PC-9 (cell line): ENCODE results near the gene SFSWAP.

Source experiments
- EZH2 ChIP-seq: fragments of 200-600 bp; sonication (generic); IDR thresholded peaks from 2 replicates; pipeline ENCODE4 v1.8.0; 2017; ENCODE audit warnings: antibody characterized with exemption, low read depth
- TF ChIP-seq, protein P1 (sequence below): fragments of 200-600 bp; sonication (generic); conservative IDR thresholded peaks from 2 replicates; pipeline ENCODE4 v1.6.1; 2017; ENCODE audit warnings: mixed run types, antibody characterized with exemption, mild to moderate bottlenecking, moderate library complexity

DNA sequence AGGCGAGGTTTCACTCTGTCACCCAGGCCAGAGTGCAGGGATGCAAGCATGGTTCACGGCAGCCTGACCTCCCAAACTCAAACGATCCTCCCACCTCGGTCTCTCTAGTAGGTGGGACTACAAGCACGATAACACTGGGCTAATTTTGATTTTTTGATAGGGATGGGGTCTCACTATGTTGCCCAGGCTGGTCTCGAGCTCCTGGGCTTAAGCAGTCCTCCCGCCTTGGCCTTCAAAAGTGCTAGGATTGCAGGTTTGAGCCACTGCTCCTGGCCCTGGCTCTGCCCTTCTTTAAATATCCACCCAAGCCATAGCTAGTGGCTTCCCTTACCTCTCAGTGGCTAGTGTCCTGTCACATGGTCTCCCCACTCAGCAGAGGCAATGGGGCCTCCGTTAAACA lies 17.8 kb downstream of the SFSWAP start:
- TF ChIP-seq, protein P1, sequence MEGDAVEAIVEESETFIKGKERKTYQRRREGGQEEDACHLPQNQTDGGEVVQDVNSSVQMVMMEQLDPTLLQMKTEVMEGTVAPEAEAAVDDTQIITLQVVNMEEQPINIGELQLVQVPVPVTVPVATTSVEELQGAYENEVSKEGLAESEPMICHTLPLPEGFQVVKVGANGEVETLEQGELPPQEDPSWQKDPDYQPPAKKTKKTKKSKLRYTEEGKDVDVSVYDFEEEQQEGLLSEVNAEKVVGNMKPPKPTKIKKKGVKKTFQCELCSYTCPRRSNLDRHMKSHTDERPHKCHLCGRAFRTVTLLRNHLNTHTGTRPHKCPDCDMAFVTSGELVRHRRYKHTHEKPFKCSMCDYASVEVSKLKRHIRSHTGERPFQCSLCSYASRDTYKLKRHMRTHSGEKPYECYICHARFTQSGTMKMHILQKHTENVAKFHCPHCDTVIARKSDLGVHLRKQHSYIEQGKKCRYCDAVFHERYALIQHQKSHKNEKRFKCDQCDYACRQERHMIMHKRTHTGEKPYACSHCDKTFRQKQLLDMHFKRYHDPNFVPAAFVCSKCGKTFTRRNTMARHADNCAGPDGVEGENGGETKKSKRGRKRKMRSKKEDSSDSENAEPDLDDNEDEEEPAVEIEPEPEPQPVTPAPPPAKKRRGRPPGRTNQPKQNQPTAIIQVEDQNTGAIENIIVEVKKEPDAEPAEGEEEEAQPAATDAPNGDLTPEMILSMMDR: no peak
- TF ChIP-seq EZH2: no peak
